ENCODE results near the gene SPAG6.

DNA sequence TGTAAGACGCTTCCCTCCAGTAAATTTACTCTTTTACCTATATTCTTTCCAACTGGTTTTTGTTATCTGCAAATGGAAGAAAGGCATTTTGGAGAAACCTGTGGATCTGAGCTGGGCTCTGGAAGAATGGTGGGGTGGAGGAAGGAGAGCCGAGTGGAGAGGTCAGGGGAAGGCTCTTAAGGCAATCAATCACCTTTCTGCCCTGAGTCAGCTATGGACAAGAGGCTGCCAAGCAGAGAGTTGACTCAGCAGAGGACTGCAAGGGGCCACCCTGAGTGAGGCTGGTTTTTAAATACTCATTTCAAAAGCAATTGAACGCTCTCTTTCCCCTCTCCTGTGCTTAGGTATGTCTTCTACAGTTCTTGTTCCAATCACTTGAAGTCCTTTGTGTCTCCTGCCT lies 81.8 kb downstream of the SPAG6 start:
- TF ChIP-seq, protein P1, sequence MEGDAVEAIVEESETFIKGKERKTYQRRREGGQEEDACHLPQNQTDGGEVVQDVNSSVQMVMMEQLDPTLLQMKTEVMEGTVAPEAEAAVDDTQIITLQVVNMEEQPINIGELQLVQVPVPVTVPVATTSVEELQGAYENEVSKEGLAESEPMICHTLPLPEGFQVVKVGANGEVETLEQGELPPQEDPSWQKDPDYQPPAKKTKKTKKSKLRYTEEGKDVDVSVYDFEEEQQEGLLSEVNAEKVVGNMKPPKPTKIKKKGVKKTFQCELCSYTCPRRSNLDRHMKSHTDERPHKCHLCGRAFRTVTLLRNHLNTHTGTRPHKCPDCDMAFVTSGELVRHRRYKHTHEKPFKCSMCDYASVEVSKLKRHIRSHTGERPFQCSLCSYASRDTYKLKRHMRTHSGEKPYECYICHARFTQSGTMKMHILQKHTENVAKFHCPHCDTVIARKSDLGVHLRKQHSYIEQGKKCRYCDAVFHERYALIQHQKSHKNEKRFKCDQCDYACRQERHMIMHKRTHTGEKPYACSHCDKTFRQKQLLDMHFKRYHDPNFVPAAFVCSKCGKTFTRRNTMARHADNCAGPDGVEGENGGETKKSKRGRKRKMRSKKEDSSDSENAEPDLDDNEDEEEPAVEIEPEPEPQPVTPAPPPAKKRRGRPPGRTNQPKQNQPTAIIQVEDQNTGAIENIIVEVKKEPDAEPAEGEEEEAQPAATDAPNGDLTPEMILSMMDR (IDR thresholded peaks at IDR 0.05 in 8 of 11, conservative IDR thresholded peaks at IDR 0.05 in 3 of 11) = no peak
- no peak for TF ChIP-seq POLR2A (IDR thresholded peaks at IDR 0.05)
- no peak for TF ChIP-seq POLR2AphosphoS5 (IDR thresholded peaks at IDR 0.05)

Measured in spleen (tissue), 7 donors.